Measurements from ENCODE around the gene ADSS1.

ADSS1 gene

DNA sequence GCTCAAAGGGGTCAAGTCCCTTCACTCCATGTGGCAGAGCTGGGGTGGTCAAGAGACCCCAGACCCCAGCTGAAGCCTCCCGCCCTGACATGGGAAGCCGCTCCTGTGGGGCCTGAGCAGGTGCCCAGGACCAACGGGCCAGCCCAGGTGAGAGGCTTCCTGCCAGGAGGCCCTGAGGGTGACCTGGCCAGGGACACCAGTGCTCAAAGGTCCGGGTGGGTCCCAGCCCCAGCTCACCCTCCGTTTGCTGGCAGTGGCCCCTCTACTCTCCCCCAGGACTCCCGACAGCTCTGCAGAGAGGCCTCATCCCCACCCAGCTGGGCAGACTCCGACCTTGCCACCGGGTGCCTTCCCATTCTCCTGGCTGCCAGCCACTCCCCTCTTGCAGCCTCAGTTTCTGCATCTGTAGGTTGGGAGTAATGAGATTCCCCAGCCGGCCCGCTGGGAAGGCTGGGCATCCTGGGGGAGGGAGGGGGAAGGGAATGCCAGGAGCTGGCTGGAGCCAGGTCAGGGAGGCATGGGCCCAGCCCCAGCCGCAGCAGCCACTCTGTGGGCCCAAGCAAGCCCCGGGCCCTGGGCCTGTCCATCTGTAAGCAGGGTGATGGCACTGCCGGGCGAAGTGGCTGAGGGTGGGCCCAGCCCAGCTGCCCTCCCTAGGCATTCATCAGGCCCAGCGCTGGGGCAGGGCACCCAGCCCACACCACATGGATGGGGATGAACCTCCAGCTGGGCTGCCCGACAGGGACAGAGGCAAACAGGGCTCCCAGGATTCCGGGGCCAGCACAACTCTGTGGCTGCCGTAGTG lies 44.9 kb upstream of the ADSS1 start:
- H3K4me3 ChIP-seq (ENCODE audit: low read depth, low read length): no peak overlapping the region
- TF ChIP-seq, protein P1, sequence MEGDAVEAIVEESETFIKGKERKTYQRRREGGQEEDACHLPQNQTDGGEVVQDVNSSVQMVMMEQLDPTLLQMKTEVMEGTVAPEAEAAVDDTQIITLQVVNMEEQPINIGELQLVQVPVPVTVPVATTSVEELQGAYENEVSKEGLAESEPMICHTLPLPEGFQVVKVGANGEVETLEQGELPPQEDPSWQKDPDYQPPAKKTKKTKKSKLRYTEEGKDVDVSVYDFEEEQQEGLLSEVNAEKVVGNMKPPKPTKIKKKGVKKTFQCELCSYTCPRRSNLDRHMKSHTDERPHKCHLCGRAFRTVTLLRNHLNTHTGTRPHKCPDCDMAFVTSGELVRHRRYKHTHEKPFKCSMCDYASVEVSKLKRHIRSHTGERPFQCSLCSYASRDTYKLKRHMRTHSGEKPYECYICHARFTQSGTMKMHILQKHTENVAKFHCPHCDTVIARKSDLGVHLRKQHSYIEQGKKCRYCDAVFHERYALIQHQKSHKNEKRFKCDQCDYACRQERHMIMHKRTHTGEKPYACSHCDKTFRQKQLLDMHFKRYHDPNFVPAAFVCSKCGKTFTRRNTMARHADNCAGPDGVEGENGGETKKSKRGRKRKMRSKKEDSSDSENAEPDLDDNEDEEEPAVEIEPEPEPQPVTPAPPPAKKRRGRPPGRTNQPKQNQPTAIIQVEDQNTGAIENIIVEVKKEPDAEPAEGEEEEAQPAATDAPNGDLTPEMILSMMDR (IDR thresholded peaks at IDR 0.05; ENCODE audit: borderline replicate concordance, insufficient read depth, low read depth, low read length): no peak

DNA sequence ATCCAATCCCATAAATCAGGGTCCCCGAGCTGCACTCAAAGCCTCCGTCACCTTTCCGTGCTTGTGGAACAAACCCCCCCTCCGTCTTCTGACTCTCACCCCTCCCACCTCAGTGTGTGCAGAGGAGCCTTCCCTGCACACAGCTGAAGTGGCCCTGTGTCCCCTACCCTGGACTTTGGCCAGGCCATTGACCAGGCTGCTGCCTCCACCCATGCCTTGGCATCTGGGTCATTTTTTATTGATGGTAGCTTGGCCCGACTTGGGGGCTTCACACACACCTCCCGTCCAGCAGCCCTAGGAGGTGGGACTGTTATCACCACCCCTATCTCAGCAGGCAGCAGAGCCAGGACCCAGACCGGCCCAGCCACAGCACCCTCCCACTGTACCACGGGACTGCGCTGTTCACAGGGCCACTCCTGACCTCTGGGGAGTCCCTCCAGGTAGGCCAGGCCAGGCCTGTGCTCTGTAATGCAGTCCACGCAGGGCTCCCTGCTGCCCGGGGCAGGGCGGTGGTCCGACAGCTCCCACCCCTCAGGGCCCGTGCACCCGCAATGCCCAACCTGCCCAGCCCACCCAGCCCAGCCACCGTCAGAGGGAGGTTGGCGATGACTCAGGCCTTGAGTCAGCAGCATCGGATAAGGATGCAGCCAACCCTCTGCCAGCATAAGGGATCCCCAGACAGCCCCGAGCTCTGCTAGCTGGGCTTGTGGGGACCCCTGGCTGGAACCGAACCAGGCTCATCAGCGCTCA lies 43.8 kb upstream of the ADSS1 start:
- TF ChIP-seq, protein P1 (IDR thresholded peaks at IDR 0.05; ENCODE audit: borderline replicate concordance, insufficient read depth, low read depth, low read length): no peak
- no peak overlapping the region for H3K4me3 ChIP-seq (ENCODE audit: low read depth, low read length)

DNA sequence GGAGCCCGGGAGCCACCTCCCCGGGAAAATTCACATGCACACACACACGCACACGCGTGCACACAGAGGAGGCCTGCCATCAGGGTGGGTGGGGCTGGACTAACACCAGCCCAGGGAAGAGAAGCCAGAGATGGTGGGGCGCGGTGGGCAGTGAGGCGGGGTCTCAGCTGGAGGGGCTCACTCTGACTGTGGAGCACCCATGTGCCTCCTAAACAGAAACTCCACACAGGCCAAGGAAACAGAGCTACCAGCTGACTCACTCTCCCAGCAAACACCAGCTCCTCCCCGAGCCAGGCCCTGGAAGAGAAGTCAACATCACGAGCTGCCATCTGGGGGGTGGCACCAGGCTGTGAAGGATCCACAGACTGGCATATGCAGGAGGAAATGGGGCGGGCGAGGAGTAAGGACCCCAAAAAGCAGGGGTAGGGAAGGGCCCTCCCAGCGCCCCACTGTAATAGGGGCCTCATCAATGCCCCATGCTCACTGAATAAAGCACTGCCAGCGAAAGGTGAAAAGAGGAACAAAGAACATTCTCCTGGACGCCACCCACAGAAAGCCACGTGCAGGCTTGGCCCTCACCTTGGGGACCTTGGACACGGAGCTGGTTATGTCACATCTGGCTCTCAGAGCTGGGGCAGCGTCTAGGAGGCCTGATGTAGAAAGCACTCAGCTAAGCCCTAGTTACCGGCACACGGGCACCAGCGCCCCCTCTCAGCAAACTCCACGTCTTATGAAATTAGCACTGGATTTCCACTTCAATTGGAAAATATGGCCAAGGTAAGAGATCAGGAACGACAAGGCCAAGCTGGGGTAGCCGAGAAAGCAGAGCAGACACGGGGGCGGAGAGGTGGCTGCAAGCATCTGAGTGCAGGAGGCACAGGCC lies 43.0 kb upstream of the ADSS1 start:
- no peak overlapping the region for H3K4me3 ChIP-seq (ENCODE audit: low read depth, low read length)
- TF ChIP-seq, protein P1 (IDR thresholded peaks at IDR 0.05; ENCODE audit: borderline replicate concordance, insufficient read depth, low read depth, low read length): peak; percentile 21; the same call in 1 of the 2 replicates

DNA sequence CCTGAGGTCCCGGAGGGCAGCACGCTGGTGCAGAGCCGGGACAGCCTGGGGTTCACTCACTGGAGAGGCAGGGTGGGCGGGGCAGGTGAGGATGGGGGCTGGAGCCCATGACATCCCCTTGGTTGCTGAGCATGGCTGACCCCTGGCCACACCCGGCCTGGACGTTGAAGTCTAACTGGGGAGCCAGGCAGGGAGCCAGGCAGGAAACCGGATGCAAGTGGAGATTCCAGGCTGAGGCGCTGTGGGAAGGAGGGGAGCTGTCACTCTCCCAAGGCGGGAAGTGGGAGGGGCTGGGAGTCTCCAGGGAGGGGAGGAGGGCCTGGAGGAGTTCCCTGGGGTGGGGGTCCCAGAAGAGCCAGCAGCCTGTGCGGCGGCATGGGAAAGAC lies 42.3 kb upstream of the ADSS1 start:
- TF ChIP-seq, protein P1 (IDR thresholded peaks at IDR 0.05; ENCODE audit: borderline replicate concordance, insufficient read depth, low read depth, low read length): no peak
- no peak overlapping the region for H3K4me3 ChIP-seq (ENCODE audit: low read depth, low read length)

DNA sequence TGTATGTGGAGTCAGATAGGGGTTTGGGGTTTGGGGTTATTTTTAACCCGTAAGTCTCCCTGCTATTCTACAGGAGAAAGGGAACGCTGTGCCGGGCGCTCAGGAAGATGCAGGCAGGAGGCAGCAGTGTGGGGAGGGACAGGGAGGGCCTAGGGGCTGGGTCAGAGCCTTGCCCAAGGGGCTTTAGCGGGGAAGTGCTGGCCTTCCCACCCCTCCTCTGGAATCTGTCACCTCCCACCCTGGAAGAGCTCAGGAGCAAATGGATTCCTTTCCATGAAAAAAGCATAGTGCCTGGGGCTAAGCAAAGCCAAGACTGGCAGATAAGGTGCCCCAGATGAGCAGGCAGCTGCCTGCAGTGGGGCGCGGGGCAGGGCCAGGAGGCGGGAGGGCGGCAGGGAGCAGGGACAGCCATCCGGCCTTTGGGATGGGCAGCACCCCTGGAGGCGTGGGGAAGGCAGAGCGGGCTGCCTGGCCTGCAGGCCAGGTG lies 41.9 kb upstream of the ADSS1 start:
- H3K4me3 ChIP-seq (ENCODE audit: low read depth, low read length): no peak overlapping the region
- TF ChIP-seq, protein P1 (IDR thresholded peaks at IDR 0.05; ENCODE audit: borderline replicate concordance, insufficient read depth, low read depth, low read length): no peak

DNA sequence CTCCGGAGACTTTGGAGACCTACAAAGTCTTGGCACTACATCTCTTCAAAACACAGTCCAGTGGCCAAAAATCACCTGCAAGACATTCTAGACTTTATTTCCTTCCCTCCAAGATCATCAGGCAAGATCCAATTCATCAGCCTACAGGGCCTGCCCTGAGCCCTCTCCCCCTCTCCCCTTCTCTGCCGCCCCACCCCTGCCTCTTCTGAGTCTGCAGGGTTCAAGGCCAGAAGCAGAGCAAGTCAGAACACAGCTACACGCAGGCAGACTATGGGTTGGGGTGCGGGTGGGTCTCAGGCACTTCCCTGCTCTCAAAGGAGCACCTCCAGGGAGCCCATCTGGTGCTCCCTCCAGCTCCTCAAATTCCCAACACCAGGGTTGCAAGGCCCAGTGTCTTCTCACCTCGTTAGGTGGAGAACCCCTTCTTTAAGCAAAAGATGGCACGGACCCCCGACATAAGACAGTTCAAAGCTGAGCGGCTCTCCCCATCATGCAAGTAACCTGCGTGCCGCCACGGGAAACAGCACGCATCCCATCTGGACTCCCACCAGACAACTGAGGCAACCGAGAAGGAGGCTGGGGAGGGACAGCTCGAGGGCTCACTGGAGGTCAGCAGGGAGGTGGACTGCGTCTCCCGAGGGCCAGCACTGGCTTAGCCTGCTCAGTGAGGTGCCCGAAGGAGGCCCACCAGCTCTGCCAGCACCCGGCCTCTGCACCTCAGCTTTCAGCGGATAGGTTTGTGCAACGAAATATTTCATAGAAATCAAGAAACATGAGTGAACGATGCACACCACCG lies 40.2 kb upstream of the ADSS1 start:
- TF ChIP-seq, protein P1 (IDR thresholded peaks at IDR 0.05; ENCODE audit: borderline replicate concordance, insufficient read depth, low read depth, low read length): no peak
- H3K4me3 ChIP-seq (ENCODE audit: low read depth, low read length): no peak overlapping the region

Measured in GM12875 (cell line).